Measurements from ENCODE around the gene LMO1.

GRCh38 chr11:8201644-8202365 is 61.9 kb downstream of the LMO1 start:
- TF ChIP-seq CTCF (conservative IDR thresholded peaks at IDR 0.05) (no peak), ZFX (IDR thresholded peaks at IDR 0.05) (no peak)

Data from C4-2B (cell line).